Stimulated activated naive CD8-positive, alpha-beta T cell treated with anti-CD3 and anti-CD28 coated beads, Interleukin-15, amount 100 ng/mL, for 72 hours (primary cell): ENCODE measurements around the gene U2SURP.
"Not testable (repeated sequence)": the region's sequence is repeated elsewhere in the genome, so short reads cannot be mapped to it uniquely, and the experiment has no call there.

Experiments used
- ATAC-seq: fragments of 150-1000 bp; cut with Tn5 transposase; 2 replicates; pipeline ENCODE4 v1.10.0; 2021; ENCODE audit warnings: mild to moderate bottlenecking, moderate library complexity
- DNase-seq, 2 donors: peaks; one replicate each; pipeline ENCODE4 v3.0.0; 2021 to 2022
- H3K27ac Mint-ChIP-seq, 2 donors: one replicate each; pipeline ENCODE4 v1.8.0; 2022; ENCODE audit warnings: mild to moderate bottlenecking in 2 of 2, mixed read lengths in 2 of 2, moderate library complexity in 2 of 2
- H3K27me3 Mint-ChIP-seq: one replicate; pipeline ENCODE4 v1.8.0; 2022; ENCODE audit warnings: mixed read lengths
- H3K4me1 Mint-ChIP-seq: one replicate; pipeline ENCODE4 v1.8.0; 2022; ENCODE audit warnings: mild to moderate bottlenecking, mixed read lengths
- H3K4me3 Mint-ChIP-seq, 2 donors: one replicate each; pipeline ENCODE4 v1.8.0; 2022; ENCODE audit warnings: mild to moderate bottlenecking in 2 of 2, mixed read lengths in 2 of 2, moderate library complexity in 1 of 2
- H3K9me3 Mint-ChIP-seq, 2 donors: one replicate each; pipeline ENCODE4 v1.8.0; 2022; ENCODE audit warnings: mixed read lengths in 2 of 2

The U2SURP gene

GRCh38 chr3:143068059-143068458 lies 66.7 kb downstream of the U2SURP start:
- ATAC-seq (no peak), DNase-seq (no peak)
- Mint-ChIP-seq H3K27ac (no peak overlapping the region), H3K4me3 (no peak overlapping the region), H3K9me3 (no peaks in the 10 kb centered on the region), H3K27me3 (peaks cover 12% of the 10 kb centered on the region), H3K4me1 (no peaks in the 10 kb centered on the region)

DNA sequence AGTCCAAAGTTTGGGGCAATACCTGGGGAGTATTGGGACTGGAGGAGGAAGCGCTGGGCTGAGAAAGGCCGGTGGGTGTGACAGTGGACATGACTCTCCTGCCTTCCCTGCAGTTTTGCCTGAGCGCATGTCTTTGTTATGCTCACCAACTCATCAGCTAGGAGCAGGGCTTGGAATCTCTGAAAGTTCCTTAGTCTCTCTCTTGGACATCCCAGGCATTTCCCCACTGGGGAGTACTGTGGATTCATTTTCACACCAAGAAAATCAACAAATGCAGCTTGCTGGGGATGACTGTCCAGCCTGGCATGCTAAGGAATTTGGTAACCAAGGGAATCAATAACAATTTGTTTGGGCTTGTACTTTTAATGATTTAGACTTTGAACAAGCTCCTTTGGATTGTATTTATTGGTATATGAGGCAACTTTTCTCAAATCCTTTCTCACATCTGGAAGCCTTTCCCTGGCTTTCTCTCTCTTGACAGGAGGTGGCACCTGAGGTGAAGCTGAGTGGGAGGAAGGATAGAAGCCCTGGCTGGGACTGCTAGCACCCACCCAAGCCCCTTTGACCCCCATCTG lies 69.7 kb downstream of the U2SURP start:
- Mint-ChIP-seq H3K4me3 (no peak overlapping the region), H3K9me3 (no peaks in the 10 kb centered on the region), H3K4me1 (no peaks in the 10 kb centered on the region), H3K27me3 (peaks cover 12% of the 10 kb centered on the region), H3K27ac (peak overlapping the region in 1 of 2 donors; percentile 82)
- DNase-seq = no peak
- ATAC-seq = no peak

DNA sequence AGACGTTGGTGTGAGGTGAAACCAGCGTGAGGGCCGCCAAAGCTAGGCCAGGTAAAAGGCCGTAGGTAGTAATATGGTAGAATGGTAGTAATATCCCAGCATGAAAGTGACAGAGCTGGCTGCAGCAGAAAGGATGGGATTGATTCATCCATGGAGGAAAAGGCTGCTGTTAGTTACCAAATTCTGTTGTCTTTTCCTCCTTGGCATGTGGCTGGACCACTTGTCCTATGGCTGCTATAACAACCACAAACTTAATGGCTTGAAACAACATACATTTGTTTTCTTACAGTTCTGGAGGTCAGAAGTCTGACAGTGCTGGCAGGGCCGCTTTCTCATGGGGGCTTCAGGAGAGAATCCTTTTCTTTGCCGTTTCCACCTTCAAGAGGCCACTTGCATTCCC lies 70.4 kb downstream of the U2SURP start:
- H3K27ac Mint-ChIP-seq = peak overlapping the region in 1 of 2 donors; percentile 82
- H3K4me1 Mint-ChIP-seq = no peaks in the 10 kb centered on the region
- ATAC-seq (no peak), DNase-seq (no peak)
- H3K9me3 Mint-ChIP-seq = no peaks in the 10 kb centered on the region
- no peak overlapping the region for H3K4me3 Mint-ChIP-seq
- peaks cover 12% of the 10 kb centered on the region for H3K27me3 Mint-ChIP-seq

GRCh38 chr3:143072298-143073020 lies 71.1 kb downstream of the U2SURP start:
- not testable (repeated sequence) for H3K4me3 Mint-ChIP-seq

GRCh38 chr3:143073541-143073940 lies 72.2 kb downstream of the U2SURP start:
- H3K27ac Mint-ChIP-seq, ATAC-seq, DNase-seq, H3K9me3 Mint-ChIP-seq, H3K4me3 Mint-ChIP-seq, H3K4me1 Mint-ChIP-seq: not testable (repeated sequence)
- peaks cover 12% of the 10 kb centered on the region for H3K27me3 Mint-ChIP-seq

More at GRCh38 chr3:143072298-143073020, 71.1 kb downstream of the U2SURP start:
- not testable (repeated sequence) for DNase-seq, H3K9me3 Mint-ChIP-seq, H3K27ac Mint-ChIP-seq, H3K4me1 Mint-ChIP-seq, ATAC-seq
- peaks cover 12% of the 10 kb centered on the region for H3K27me3 Mint-ChIP-seq

DNA sequence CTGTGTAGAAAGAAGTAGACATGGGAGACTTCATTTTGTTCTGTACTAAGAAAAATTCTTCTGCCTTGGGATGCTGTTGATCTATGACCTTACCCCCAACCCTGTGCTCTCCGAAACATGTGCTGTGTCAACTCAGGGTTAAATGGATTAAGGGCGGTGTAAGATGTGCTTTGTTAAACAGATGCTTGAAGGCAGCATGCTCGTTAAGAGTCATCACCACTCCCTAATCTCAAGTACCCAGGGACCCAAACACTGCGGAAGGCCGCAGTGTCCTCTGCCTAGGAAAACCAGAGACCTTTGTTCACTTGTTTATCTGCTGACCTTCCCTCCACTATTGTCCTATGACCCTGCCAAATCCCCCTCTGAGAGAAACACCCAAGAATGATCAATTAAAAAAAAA lies 72.6 kb downstream of the U2SURP start:
- not testable (repeated sequence) for H3K27ac Mint-ChIP-seq, H3K4me3 Mint-ChIP-seq, H3K4me1 Mint-ChIP-seq, ATAC-seq, H3K9me3 Mint-ChIP-seq, DNase-seq
- peaks cover 12% of the 10 kb centered on the region for H3K27me3 Mint-ChIP-seq

DNA sequence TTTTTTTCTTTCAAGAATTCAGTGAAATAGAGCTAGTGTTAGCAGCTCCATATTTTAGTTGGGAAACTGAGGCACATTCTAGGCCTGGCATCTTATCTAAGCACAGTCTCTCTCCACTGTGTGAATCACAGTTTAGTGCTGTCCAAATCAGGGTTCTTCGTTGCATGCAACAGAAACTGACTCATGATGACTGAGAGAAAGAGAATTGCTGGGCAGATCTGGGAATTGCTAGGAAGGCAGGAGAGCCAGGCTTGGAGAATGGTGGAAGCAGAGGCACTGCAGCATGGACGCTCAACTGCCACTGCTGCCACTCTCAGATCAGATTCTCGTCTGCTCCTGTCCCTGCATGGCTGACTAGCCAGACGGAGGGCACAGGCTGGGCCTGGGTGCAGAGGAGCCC lies 77.5 kb downstream of the U2SURP start:
- H3K27me3 Mint-ChIP-seq = no peaks in the 10 kb centered on the region
- DNase-seq (no peak), ATAC-seq (no peak)
- H3K4me3 Mint-ChIP-seq = no peak overlapping the region
- no peak overlapping the region for H3K27ac Mint-ChIP-seq
- no peaks in the 10 kb centered on the region for H3K9me3 Mint-ChIP-seq
- peaks cover 7% of the 10 kb centered on the region for H3K4me1 Mint-ChIP-seq

- H3K27ac Mint-ChIP-seq = no peak overlapping the region
- DNase-seq (no peak), ATAC-seq (no peak)
- H3K4me1 Mint-ChIP-seq = peaks cover 7% of the 10 kb centered on the region
- H3K27me3 Mint-ChIP-seq = peaks cover 8% of the 10 kb centered on the region
- no peaks in the 10 kb centered on the region for H3K9me3 Mint-ChIP-seq
- H3K4me3 Mint-ChIP-seq = no peak overlapping the region
Observed at GRCh38 chr3:143080196-143080595, 78.8 kb downstream of the U2SURP start.

- H3K27ac Mint-ChIP-seq = no peak overlapping the region
- peaks cover 8% of the 10 kb centered on the region for H3K27me3 Mint-ChIP-seq
- no peak overlapping the region for H3K4me3 Mint-ChIP-seq
- ATAC-seq = no peak
- peaks cover 7% of the 10 kb centered on the region for H3K4me1 Mint-ChIP-seq
- no peaks in the 10 kb centered on the region for H3K9me3 Mint-ChIP-seq
- DNase-seq = no peak
Observed at GRCh38 chr3:143081365-143081764, 80.0 kb downstream of the U2SURP start.

DNA sequence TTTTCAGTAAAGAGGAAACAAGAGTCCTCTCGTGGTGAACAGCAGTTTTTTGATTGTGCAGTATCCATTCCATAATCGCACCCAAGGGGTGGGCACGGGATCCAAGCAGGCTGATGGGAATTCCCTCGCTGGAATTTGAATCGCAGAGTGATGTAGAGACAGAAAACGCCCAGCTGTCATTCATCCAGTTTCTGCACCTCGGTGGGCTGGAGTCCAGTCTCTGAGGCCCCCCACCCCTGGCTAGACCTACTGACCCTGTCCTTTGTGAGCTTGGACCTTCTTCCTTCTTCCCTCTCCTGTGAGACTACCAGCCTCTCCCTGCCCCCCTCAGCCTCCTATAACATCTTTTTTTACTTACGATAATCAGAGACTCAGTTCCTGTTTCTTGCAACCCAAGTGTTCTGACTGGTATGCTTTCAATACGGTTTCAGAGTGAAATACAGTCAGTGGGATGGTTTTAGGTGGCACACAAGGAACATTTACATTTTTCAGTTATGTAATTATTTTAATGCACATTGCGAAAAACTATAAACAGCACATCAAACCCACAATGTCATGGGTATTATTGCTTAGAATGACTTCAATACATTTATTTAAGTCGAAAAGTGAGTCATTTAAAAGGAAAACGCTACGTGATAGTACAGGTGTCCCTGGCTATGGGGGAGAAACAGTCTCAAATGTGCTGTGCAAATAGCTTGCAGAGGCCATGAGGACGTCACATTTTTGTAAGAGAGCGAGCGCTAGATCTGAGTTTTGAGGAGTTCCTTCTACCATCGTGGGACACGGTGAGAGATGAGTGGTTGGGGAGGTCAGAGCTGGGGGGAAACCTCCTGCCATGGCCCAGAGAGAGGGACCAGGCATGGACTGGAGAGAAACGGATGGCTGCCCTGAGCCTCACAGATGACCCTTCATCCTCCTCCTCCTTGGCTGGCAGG lies 80.7 kb downstream of the U2SURP start:
- Mint-ChIP-seq H3K27me3 (peaks cover 8% of the 10 kb centered on the region), H3K9me3 (no peaks in the 10 kb centered on the region), H3K4me1 (peaks cover 7% of the 10 kb centered on the region), H3K27ac (peak overlapping the region in 1 of 2 donors; percentile 81), H3K4me3 (peak overlapping the region in 1 of 2 donors; percentile 45)
- no peak for DNase-seq
- ATAC-seq = peak; percentile 84

DNA sequence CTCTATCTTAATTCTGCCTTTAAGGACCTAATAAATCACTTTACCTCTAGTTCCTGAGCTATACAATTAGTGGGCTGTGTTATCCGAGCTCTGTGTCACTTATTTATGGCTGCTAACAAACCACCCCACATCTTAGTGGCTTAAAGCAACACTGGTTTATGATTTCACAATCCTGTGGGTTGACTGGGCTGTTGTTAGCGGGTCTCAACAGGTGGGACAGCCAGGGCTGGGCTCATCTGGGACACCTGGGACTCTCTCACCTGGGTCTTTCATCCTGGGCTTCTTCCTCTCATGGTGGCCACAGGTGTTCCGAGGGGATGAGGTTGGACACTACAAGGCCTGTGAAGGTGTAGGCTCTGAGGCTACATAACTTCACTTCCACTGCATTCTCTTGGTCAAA lies 82.4 kb downstream of the U2SURP start:
- no peak for ATAC-seq
- peaks cover 8% of the 10 kb centered on the region for H3K27me3 Mint-ChIP-seq
- peaks cover 7% of the 10 kb centered on the region for H3K4me1 Mint-ChIP-seq
- no peaks in the 10 kb centered on the region for H3K9me3 Mint-ChIP-seq
- no peak for DNase-seq
- no peak overlapping the region for H3K27ac Mint-ChIP-seq
- no peak overlapping the region for H3K4me3 Mint-ChIP-seq

- Mint-ChIP-seq H3K4me1 (peaks cover 7% of the 10 kb centered on the region), H3K9me3 (no peaks in the 10 kb centered on the region), H3K27me3 (peaks cover 8% of the 10 kb centered on the region), H3K27ac (no peak overlapping the region), H3K4me3 (no peak overlapping the region)
- no peak for DNase-seq
- peak; percentile 27 for ATAC-seq
Observed at GRCh38 chr3:143084856-143085731, 83.7 kb downstream of the U2SURP start.

DNA sequence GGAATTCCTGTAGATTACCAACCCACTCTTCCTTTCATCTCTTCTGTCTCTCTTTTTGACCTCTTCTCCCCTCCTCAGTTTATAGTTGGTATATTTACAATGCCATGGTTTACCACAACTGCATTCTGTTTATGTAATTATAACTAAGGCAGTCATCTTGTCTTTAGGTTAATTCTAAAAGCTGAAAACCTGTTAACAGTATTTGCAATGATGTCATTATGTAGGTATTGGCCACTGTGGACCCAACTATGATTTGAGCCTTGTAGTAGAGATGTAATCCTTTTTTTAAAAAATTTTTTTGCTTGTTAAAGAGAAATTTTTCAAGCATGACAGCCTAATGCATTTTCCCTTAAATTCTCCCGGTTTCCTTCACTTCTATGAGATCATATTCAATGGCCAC lies 87.5 kb downstream of the U2SURP start:
- no peaks in the 10 kb centered on the region for H3K9me3 Mint-ChIP-seq
- ATAC-seq (no peak), DNase-seq (no peak)
- H3K27me3 Mint-ChIP-seq = peaks cover 8% of the 10 kb centered on the region
- peak overlapping the region in 1 of 2 donors; percentile 48 for H3K27ac Mint-ChIP-seq
- H3K4me1 Mint-ChIP-seq = no peaks in the 10 kb centered on the region
- H3K4me3 Mint-ChIP-seq = no peak overlapping the region

GRCh38 chr3:143089965-143090364 lies 88.6 kb downstream of the U2SURP start:
- no peak for ATAC-seq
- no peak overlapping the region for H3K27ac Mint-ChIP-seq
- no peaks in the 10 kb centered on the region for H3K9me3 Mint-ChIP-seq
- peaks cover under 1% of the 10 kb centered on the region for H3K27me3 Mint-ChIP-seq
- DNase-seq = no peak
- H3K4me3 Mint-ChIP-seq = no peak overlapping the region
- no peaks in the 10 kb centered on the region for H3K4me1 Mint-ChIP-seq

GRCh38 chr3:143090486-143090885 lies 89.1 kb downstream of the U2SURP start:
- no peak overlapping the region for H3K4me3 Mint-ChIP-seq
- peak overlapping the region; percentile 53 to 64 for H3K27ac Mint-ChIP-seq
- H3K27me3 Mint-ChIP-seq = no peaks in the 10 kb centered on the region
- no peaks in the 10 kb centered on the region for H3K4me1 Mint-ChIP-seq
- no peak for DNase-seq
- no peaks in the 10 kb centered on the region for H3K9me3 Mint-ChIP-seq
- no peak for ATAC-seq
